Keratinocyte (primary cell): ENCODE data around the gene MED12L. TPM values are rescaled to one million over a fixed set of nuclear protein-coding genes. Genes with fewer than 3 reads are reported as not detected.

Experiments
- DNase-seq: peaks from one replicate; pipeline ENCODE4 v3.0.0-alpha.2; 2011; ENCODE audit warnings: low read depth, missing footprints, low spot score
- FAIRE-seq: peaks from 2 replicates; lab custom pipeline; 2011; peaks lifted over from hg19 to GRCh38; lab: Jason Lieb, UNC
- H2AFZ ChIP-seq: 2 replicates; pipeline ENCODE4 v1.6.0; 2012; ENCODE audit warnings: low read length, control low read depth, inconsistent platforms; ENCODE audit not compliant: control insufficient read depth
- H3K27ac ChIP-seq: 2 replicates; pipeline ENCODE4 v1.5.1; 2011; ENCODE audit warnings: low read length; ENCODE audit not compliant: control insufficient read depth, insufficient read depth
- H3K27me3 ChIP-seq: 3 replicates; pipeline ENCODE4 v1.6.0; 2011; ENCODE audit warnings: low read length; ENCODE audit not compliant: control insufficient read depth, insufficient read depth; ENCODE audit errors: extremely low read depth
- H3K36me3 ChIP-seq, 2 experiments: 2 replicates in 1 of 2; 3 replicates in 1 of 2; pipeline ENCODE4 v1.5.1; 2011; ENCODE audit warnings: low read length in 2 of 2, mild to moderate bottlenecking in 1 of 2; ENCODE audit not compliant: control insufficient read depth in 2 of 2, insufficient read depth in 2 of 2; ENCODE audit errors: extremely low read depth in 1 of 2
- H3K4me1 ChIP-seq: 3 replicates; pipeline ENCODE4 v1.5.1; 2011; ENCODE audit warnings: low read length; ENCODE audit not compliant: control insufficient read depth, insufficient read depth; ENCODE audit errors: extremely low read depth
- H3K4me2 ChIP-seq: 3 replicates; pipeline ENCODE4 v1.6.0; 2011; ENCODE audit warnings: low read depth, low read length; ENCODE audit not compliant: control insufficient read depth, insufficient read depth; ENCODE audit errors: extremely low read depth
- H3K4me3 ChIP-seq, 3 experiments: fragments of 200-600 bp in 1 of 3; sonication (generic) in 1 of 3; 2 replicates in 2 of 3; 3 replicates in 1 of 3; pipeline ENCODE4 v1.5.1; 2011 to 2016; ENCODE audit warnings: low read length in 3 of 3, mild to moderate bottlenecking in 3 of 3, control low read depth in 2 of 3, inconsistent platforms in 1 of 3, low read depth in 1 of 3, mixed read lengths in 1 of 3, mixed run types in 1 of 3, moderate library complexity in 1 of 3; ENCODE audit not compliant: control insufficient read depth in 2 of 3, insufficient read depth in 2 of 3; ENCODE audit errors: extremely low read depth in 1 of 3
- H3K79me2 ChIP-seq: 2 replicates; pipeline ENCODE4 v1.6.0; 2012; ENCODE audit warnings: low read length; ENCODE audit not compliant: control insufficient read depth, insufficient read depth
- H3K9ac ChIP-seq: 3 replicates; pipeline ENCODE4 v1.6.0; 2011; ENCODE audit warnings: low read length; ENCODE audit not compliant: control insufficient read depth, insufficient read depth; ENCODE audit errors: extremely low read depth
- H3K9me1 ChIP-seq: 3 replicates; pipeline ENCODE4 v1.6.0; 2011; ENCODE audit warnings: low read length; ENCODE audit not compliant: control insufficient read depth, insufficient read depth; ENCODE audit errors: extremely low read depth
- H3K9me3 ChIP-seq: 2 replicates; pipeline ENCODE4 v1.5.1; 2012; ENCODE audit warnings: low read depth, low read length; ENCODE audit not compliant: control insufficient read depth
- H4K20me1 ChIP-seq: 3 replicates; pipeline ENCODE4 v1.6.0; 2011; ENCODE audit warnings: low read length; ENCODE audit not compliant: control insufficient read depth, insufficient read depth; ENCODE audit errors: extremely low read depth
- EZH2 ChIP-seq: IDR thresholded peaks from one replicate; pipeline ENCODE4 v1.6.1; 2012; ENCODE audit warnings: inconsistent platforms, mild to moderate bottlenecking, low read length, moderate library complexity
- dilution Hi-C: fragments of 300-500 bp; cut with MboI; formaldehyde crosslinking; loops from one replicate; pipeline ENCODE4 v1.7.0; 2020; ENCODE audit warnings: low sequenced_read_pairs; ENCODE audit not compliant: extremely low pct_ligation_motif_present
- polyA plus RNA-seq, 5 experiments: library from polyadenylated mRNA; depleted of rRNA in 3 of 5; stranded (reverse) in 3 of 5; stranded (forward) in 1 of 5; unstranded in 1 of 5; fragments of >200 nt; gene quantifications; 1 replicate in 1 of 5; 2 replicates in 3 of 5; 3 replicates in 1 of 5; pipeline versions ENCODE4 v1.2.1 to v1.2.3, GENCODE V29; 2011 to 2012; ENCODE audit warnings: missing spikeins in 2 of 5, low read depth in 1 of 5, low replicate concordance in 1 of 5
- TF ChIP-seq, protein P1 (sequence below), 3 experiments: IDR thresholded peaks in 1 of 3; conservative IDR thresholded peaks in 1 of 3; optimal IDR thresholded peaks in 1 of 3; 2 replicates in 2 of 3; 3 replicates in 1 of 3; pipeline versions ENCODE3 to v1.5.1; 2011; ENCODE audit warnings: low read length in 3 of 3, mild to moderate bottlenecking in 3 of 3, moderate library complexity in 2 of 3, control low read depth in 1 of 3, inconsistent platforms in 1 of 3; ENCODE audit not compliant: insufficient read depth in 2 of 3; ENCODE audit errors: extremely low read depth in 1 of 3

MED12L gene
- polyA plus RNA-seq, 1 donor (not counting 4 experiments of a cell fraction or from before 2014, with no cell fraction given): 0.04 TPM

DNA sequence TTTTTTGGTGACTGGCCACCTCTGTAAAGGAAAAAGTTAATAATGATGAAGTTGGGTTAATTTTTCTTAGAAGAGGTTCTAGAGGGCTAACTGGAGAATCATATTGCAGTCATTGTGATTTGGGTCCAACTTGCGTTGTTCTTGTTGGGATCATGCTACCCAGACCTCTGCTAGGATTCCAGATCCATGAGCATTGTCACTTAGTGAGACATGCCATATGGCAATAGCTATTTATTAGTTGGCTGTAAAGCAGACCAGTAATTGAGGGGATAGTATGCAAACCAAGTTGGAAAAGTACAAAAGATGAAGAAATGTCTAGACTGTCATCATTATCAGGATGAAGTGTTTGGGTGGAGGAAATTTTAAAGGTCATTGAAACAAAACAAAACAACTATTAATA lies 329.8 kb downstream of the MED12L start:
- no peak overlapping the region for H3K4me3 ChIP-seq
- H3K79me2 ChIP-seq: no peaks in the 10 kb centered on the region
- no peaks in the 10 kb centered on the region for H3K4me1 ChIP-seq
- DNase-seq: no peak
- H3K9ac ChIP-seq: no peak overlapping the region
- no peak overlapping the region for H3K4me2 ChIP-seq
- H3K36me3 ChIP-seq: no peaks in the 10 kb centered on the region
- no peak overlapping the region for H2AFZ ChIP-seq
- H3K9me1 ChIP-seq: no peaks in the 10 kb centered on the region
- TF ChIP-seq EZH2: no peak
- TF ChIP-seq, protein P1, sequence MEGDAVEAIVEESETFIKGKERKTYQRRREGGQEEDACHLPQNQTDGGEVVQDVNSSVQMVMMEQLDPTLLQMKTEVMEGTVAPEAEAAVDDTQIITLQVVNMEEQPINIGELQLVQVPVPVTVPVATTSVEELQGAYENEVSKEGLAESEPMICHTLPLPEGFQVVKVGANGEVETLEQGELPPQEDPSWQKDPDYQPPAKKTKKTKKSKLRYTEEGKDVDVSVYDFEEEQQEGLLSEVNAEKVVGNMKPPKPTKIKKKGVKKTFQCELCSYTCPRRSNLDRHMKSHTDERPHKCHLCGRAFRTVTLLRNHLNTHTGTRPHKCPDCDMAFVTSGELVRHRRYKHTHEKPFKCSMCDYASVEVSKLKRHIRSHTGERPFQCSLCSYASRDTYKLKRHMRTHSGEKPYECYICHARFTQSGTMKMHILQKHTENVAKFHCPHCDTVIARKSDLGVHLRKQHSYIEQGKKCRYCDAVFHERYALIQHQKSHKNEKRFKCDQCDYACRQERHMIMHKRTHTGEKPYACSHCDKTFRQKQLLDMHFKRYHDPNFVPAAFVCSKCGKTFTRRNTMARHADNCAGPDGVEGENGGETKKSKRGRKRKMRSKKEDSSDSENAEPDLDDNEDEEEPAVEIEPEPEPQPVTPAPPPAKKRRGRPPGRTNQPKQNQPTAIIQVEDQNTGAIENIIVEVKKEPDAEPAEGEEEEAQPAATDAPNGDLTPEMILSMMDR (optimal IDR thresholded peaks at IDR 0.05 in 1 of 3, IDR thresholded peaks at IDR 0.05 in 1 of 3, conservative IDR thresholded peaks at IDR 0.05 in 1 of 3; ENCODE audit: extremely low read depth in 1 of 3, insufficient read depth in 2 of 3, low read length in 3 of 3): no peak
- no peak overlapping the region for H3K27ac ChIP-seq
- H3K27me3 ChIP-seq: no peaks in the 10 kb centered on the region
- no peaks in the 10 kb centered on the region for H4K20me1 ChIP-seq
- dilution Hi-C loops: no loop called here
- no peaks in the 10 kb centered on the region for H3K9me3 ChIP-seq
- no peak for FAIRE-seq

GRCh38 chr3:151419806-151420205 lies 334.3 kb downstream of the MED12L start:
- Histone ChIP-seq H3K9me3 (no peaks in the 10 kb centered on the region), H3K4me1 (no peaks in the 10 kb centered on the region), H3K9ac (no peak overlapping the region), H3K9me1 (no peaks in the 10 kb centered on the region), H3K27ac (no peak overlapping the region), H2AFZ (no peak overlapping the region), H3K4me2 (no peak overlapping the region), H3K36me3 (no peaks in the 10 kb centered on the region), H3K27me3 (no peaks in the 10 kb centered on the region), H3K4me3 (no peak overlapping the region), H3K79me2 (no peaks in the 10 kb centered on the region), H4K20me1 (no peaks in the 10 kb centered on the region)
- TF ChIP-seq, protein P1 (optimal IDR thresholded peaks at IDR 0.05 in 1 of 3, IDR thresholded peaks at IDR 0.05 in 1 of 3, conservative IDR thresholded peaks at IDR 0.05 in 1 of 3; ENCODE audit: extremely low read depth in 1 of 3, insufficient read depth in 2 of 3, low read length in 3 of 3): no peak
- no peak for TF ChIP-seq EZH2
- DNase-seq (no peak), FAIRE-seq (no peak)
- dilution Hi-C loops: no loop called here
